ENCODE measurements around the gene LYPD6B.

- no peak for TF ChIP-seq GABPA (IDR thresholded peaks at IDR 0.05; ENCODE audit: low read depth)
- TF ChIP-seq CTCF (IDR thresholded peaks at IDR 0.05; ENCODE audit: insufficient read depth, low read length) = no peak
- TF ChIP-seq POLR2AphosphoS5 (IDR thresholded peaks at IDR 0.05; ENCODE audit: low read depth) = no peak
- no peak for TF ChIP-seq SPI1 (IDR thresholded peaks at IDR 0.05; ENCODE audit: borderline replicate concordance, low read depth)
- TF ChIP-seq REST (IDR thresholded peaks at IDR 0.05; ENCODE audit: insufficient replicate concordance, low read depth) = no peak
These were observed 41.6 kb downstream of the LYPD6B start for GRCh38 chr2:149080099-149080498.

All from HL-60 (cell line).